Measurements from ENCODE around the gene APAF1. TPM values are rescaled to one million over a fixed set of nuclear protein-coding genes. Genes with fewer than 3 reads are reported as not detected.

Gene APAF1
- total and polyA plus RNA-seq, 10 of the 15 experiments (the other 5 are each of a cell fraction or from before 2014, with no cell fraction given), result 4.2 to 19.1 (median 14.2) TPM

- ChIA-PET RAD21 (ENCODE audit: unreplicated experiment) (interaction anchor here (2.1 kb wide), 1 partner anchor 262 kb away, joined by 7 read pairs; no protein-coding TSS in a partner anchor), CTCF (interaction anchor here (1.0 to 1.2 kb wide), 3 partner anchors 14 to 262 kb away, joined by 3 to 4 read pairs (median 4); no protein-coding TSS in a partner anchor), SMC1A (ENCODE audit: uncharacterized antibody, unreplicated experiment) (interaction anchor here (0.7 to 1.3 kb wide), 6 partner anchors 10 to 262 kb away, joined by 3 to 5 read pairs (median 4); no protein-coding TSS in a partner anchor), POLR2A (no interaction called here)
- intact Hi-C loops (cut with micrococcal nuclease; ENCODE audit: unreplicated experiment), result no loop called here
- Histone ChIP-seq H3K36me3 (ENCODE audit: control insufficient read depth in 2 of 2, insufficient read depth in 2 of 2, low read length in 1 of 2) (peaks cover 0 to 3% of the 10 kb centered on the region in 2 experiments; a peak in 2 of 4 replicates), H3K27me3 (replicated peaks in 1 of 2; ENCODE audit: control insufficient read depth in 2 of 2, insufficient read depth in 2 of 2, low read length in 1 of 2) (no peaks in the 10 kb centered on the region), H3K9me3 (replicated peaks; ENCODE audit: control insufficient read depth, insufficient read depth, low read length) (no peaks in the 10 kb centered on the region), H3K9ac (ENCODE audit: control insufficient read depth, insufficient read depth, low read length) (no peak overlapping the region), H3K4me1 (ENCODE audit: control insufficient read depth, insufficient read depth, low read length) (no peaks in the 10 kb centered on the region), H3K27ac (ENCODE audit: control insufficient read depth, insufficient read depth) (no peak overlapping the region), H4K20me1 (ENCODE audit: control insufficient read depth, insufficient read depth) (no peaks in the 10 kb centered on the region), H3K79me2 (ENCODE audit: control insufficient read depth, insufficient read depth, low read length) (no peaks in the 10 kb centered on the region), H3K4me3 (no peak overlapping the region), H2AFZ (ENCODE audit: control insufficient read depth, low read depth, low read length) (no peak overlapping the region), H3K4me2 (ENCODE audit: control insufficient read depth, insufficient read depth) (no peak overlapping the region)
- in situ Hi-C loops (cut with MboI), result no loop called here
- 97% methylated on average over 10 of the region's 10 CpGs for WGBS (ENCODE audit: insufficient coverage, insufficient replicate concordance, low lambda C conversion rate, missing lambda C conversion rate)
- BruUV-seq (replicated peaks), result no TSS peak
- no peak for FAIRE-seq
- TF ChIP-seq TCF7 (IDR thresholded peaks at IDR 0.05; ENCODE audit: borderline replicate concordance), result no peak
- no peak for TF ChIP-seq E2F8 (IDR thresholded peaks at IDR 0.05; ENCODE audit: low read depth, partially characterized antibody)
- TF ChIP-seq SIN3A (IDR thresholded peaks at IDR 0.05; ENCODE audit: low read depth, low read length), result no peak
- no peak for TF ChIP-seq HCFC1 (IDR thresholded peaks at IDR 0.05; ENCODE audit: low read length)
- TF ChIP-seq STAT1 (conservative IDR thresholded peaks at IDR 0.05), result no peak
- no peak for TF ChIP-seq EED (IDR thresholded peaks at IDR 0.05; ENCODE audit: low read depth)
- no peak for TF ChIP-seq HDAC6 (IDR thresholded peaks at IDR 0.05; ENCODE audit: unreplicated experiment)
- TF ChIP-seq SIX5 (IDR thresholded peaks at IDR 0.05; ENCODE audit: low read depth, low read length, severe bottlenecking), result no peak
- TF ChIP-seq FOXM1 (IDR thresholded peaks at IDR 0.05; ENCODE audit: low read depth, low read length), result no peak
- no peak for TF ChIP-seq SMAD5 (IDR thresholded peaks at IDR 0.05; ENCODE audit: low read depth)
- TF ChIP-seq NR2C2 (IDR thresholded peaks at IDR 0.05; ENCODE audit: borderline replicate concordance, control insufficient read depth, insufficient read length, low read depth), result no peak
- TF ChIP-seq RFX5 (IDR thresholded peaks at IDR 0.05; ENCODE audit: low read depth, low read length), result no peak
- no peak for TF ChIP-seq POU2F2 (IDR thresholded peaks at IDR 0.05; ENCODE audit: borderline replicate concordance, low read depth, low read length)
- no peak for TF ChIP-seq SPI1 (IDR thresholded peaks at IDR 0.05; ENCODE audit: borderline replicate concordance, insufficient read depth, low read depth, low read length)
- TF ChIP-seq EP300 (IDR thresholded peaks at IDR 0.05; ENCODE audit: borderline replicate concordance in 1 of 2, control insufficient read depth in 1 of 2, low read depth in 2 of 2, low read length in 2 of 2), result no peak
- ATAC-seq, result no peak
- no peak for DNase-seq (ENCODE audit: low read depth, low spot score)
Measured at GRCh38 chr12:98736352-98737321, 91.5 kb downstream of the APAF1 start.
